Body of pancreas (tissue), 4 donors: Measurements from ENCODE around the gene CTDSPL.

Experiments used
- POLR2A ChIP-seq, 3 donors: fragments of 450-650 bp; IDR thresholded peaks; one replicate each; pipeline ENCODE4 v1.6.1; 2016; ENCODE audit warnings: antibody characterized with exemption in 3 of 3, mild to moderate bottlenecking in 2 of 3
- TF ChIP-seq, protein P1 (sequence below), 7 experiments: fragments of 450-650 bp in 4 of 7; fragments of 200-600 bp in 3 of 7; sonication (generic) in 3 of 7; IDR thresholded peaks; one replicate each; pipeline ENCODE4 v1.5.1; 2016 to 2019; ENCODE audit warnings: antibody characterized with exemption in 7 of 7

DNA sequence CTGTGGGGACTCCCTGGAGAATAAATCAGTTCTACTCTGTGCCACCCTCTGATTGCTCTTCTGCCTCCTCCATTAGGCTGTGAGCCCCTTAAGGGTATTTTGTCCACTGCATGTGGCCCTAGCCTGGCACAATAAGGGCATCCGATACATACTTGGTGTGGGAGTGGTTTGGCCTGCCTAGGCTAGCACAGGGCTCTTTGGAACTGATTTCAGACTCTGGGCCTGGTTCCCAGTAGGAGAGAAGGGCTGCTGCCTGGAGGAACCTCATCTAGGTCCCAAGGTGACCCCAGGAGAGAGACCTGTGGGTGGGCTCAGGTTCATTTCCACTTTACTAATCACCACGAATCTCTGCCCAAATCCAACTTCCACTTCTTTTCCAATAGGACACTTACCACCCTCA lies 5.3 kb upstream of the CTDSPL start:
- TF ChIP-seq, protein P1, sequence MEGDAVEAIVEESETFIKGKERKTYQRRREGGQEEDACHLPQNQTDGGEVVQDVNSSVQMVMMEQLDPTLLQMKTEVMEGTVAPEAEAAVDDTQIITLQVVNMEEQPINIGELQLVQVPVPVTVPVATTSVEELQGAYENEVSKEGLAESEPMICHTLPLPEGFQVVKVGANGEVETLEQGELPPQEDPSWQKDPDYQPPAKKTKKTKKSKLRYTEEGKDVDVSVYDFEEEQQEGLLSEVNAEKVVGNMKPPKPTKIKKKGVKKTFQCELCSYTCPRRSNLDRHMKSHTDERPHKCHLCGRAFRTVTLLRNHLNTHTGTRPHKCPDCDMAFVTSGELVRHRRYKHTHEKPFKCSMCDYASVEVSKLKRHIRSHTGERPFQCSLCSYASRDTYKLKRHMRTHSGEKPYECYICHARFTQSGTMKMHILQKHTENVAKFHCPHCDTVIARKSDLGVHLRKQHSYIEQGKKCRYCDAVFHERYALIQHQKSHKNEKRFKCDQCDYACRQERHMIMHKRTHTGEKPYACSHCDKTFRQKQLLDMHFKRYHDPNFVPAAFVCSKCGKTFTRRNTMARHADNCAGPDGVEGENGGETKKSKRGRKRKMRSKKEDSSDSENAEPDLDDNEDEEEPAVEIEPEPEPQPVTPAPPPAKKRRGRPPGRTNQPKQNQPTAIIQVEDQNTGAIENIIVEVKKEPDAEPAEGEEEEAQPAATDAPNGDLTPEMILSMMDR (IDR thresholded peaks at IDR 0.05), result no peak
- TF ChIP-seq POLR2A (IDR thresholded peaks at IDR 0.05), result no peak
